Trophoblast cell (in vitro differentiated cells and primary cell): ENCODE results near the gene PAN2.
"Not testable (repeated sequence)": the region's sequence is repeated elsewhere in the genome, so short reads cannot be mapped to it uniquely, and the experiment has no call there.

Experiments
- DNase-seq, 2 donors: peaks; one replicate each; pipeline ENCODE4 v3.0.0-alpha.2; 2016
- H2AFZ ChIP-seq: 2 replicates; pipeline ENCODE4 v1.6.1; 2013; ENCODE audit warnings: low read length, moderate library complexity, mild to moderate bottlenecking; ENCODE audit not compliant: insufficient read depth, poor library complexity
- H2AK5ac ChIP-seq: 2 replicates; pipeline ENCODE4 v1.6.1; 2013; ENCODE audit warnings: mild to moderate bottlenecking, low read length
- H2BK120ac ChIP-seq: 2 replicates; pipeline ENCODE4 v1.6.1; 2013; ENCODE audit warnings: low read length, mild to moderate bottlenecking, moderate library complexity; ENCODE audit not compliant: insufficient read depth, poor library complexity
- H2BK12ac ChIP-seq: 2 replicates; pipeline ENCODE4 v1.6.1; 2013; ENCODE audit warnings: mild to moderate bottlenecking, low read length, moderate library complexity
- H2BK5ac ChIP-seq: 2 replicates; pipeline ENCODE4 v1.6.1; 2013; ENCODE audit warnings: low read length, low read depth, moderate library complexity, mild to moderate bottlenecking; ENCODE audit not compliant: poor library complexity
- H3K14ac ChIP-seq: 2 replicates; pipeline ENCODE4 v1.6.1; 2013; ENCODE audit warnings: mild to moderate bottlenecking, low read length
- H3K18ac ChIP-seq: 2 replicates; pipeline ENCODE4 v1.6.1; 2013; ENCODE audit warnings: mild to moderate bottlenecking, low read length
- H3K23ac ChIP-seq: 2 replicates; pipeline ENCODE4 v1.6.1; 2013; ENCODE audit warnings: low read length
- H3K27ac ChIP-seq: 2 replicates; pipeline ENCODE4 v1.5.1; 2013; ENCODE audit warnings: low read depth, mild to moderate bottlenecking, inconsistent platforms, low read length, moderate library complexity
- H3K27me3 ChIP-seq: 2 replicates; pipeline ENCODE4 v1.6.1; 2013; ENCODE audit warnings: inconsistent platforms, mild to moderate bottlenecking, low read length, moderate library complexity; ENCODE audit not compliant: insufficient read depth
- H3K36me3 ChIP-seq, 2 experiments: 1 replicate in 1 of 2; 2 replicates in 1 of 2; pipeline ENCODE4 v1.6.1; 2013; ENCODE audit warnings: low read length in 2 of 2, mild to moderate bottlenecking in 2 of 2, moderate library complexity in 1 of 2; ENCODE audit not compliant: insufficient read depth in 2 of 2, control insufficient read depth in 1 of 2
- H3K4ac ChIP-seq: 2 replicates; pipeline ENCODE4 v1.6.1; 2013; ENCODE audit warnings: low read depth, mild to moderate bottlenecking, low read length, moderate library complexity
- H3K4me1 ChIP-seq, 2 experiments: 1 replicate in 1 of 2; 2 replicates in 1 of 2; pipeline ENCODE4 v1.6.1; 2013; ENCODE audit warnings: low read length in 2 of 2, mild to moderate bottlenecking in 2 of 2, moderate library complexity in 1 of 2; ENCODE audit not compliant: insufficient read depth in 2 of 2, control insufficient read depth in 1 of 2
- H3K4me2 ChIP-seq: 2 replicates; pipeline ENCODE4 v1.6.1; 2013; ENCODE audit warnings: inconsistent platforms, mild to moderate bottlenecking, low read length, moderate library complexity
- H3K4me3 ChIP-seq: 2 replicates; pipeline ENCODE4 v1.5.1; 2013; ENCODE audit warnings: mild to moderate bottlenecking, low read depth, low read length, inconsistent platforms
- H3K79me1 ChIP-seq: one replicate; pipeline ENCODE4 v1.6.1; 2013; ENCODE audit warnings: low read length
- H3K79me2 ChIP-seq: 2 replicates; pipeline ENCODE4 v1.6.1; 2013; ENCODE audit warnings: low read length, mild to moderate bottlenecking; ENCODE audit not compliant: control insufficient read depth, insufficient read depth, poor library complexity
- H3K9ac ChIP-seq: 2 replicates; pipeline ENCODE4 v1.6.1; 2013; ENCODE audit warnings: mild to moderate bottlenecking, low read length
- H3K9me3 ChIP-seq: 2 replicates; pipeline ENCODE4 v1.6.1; 2013; ENCODE audit warnings: low read depth, mild to moderate bottlenecking, control low read depth, inconsistent platforms, low read length; ENCODE audit not compliant: insufficient read depth
- H4K12ac ChIP-seq: 2 replicates; pipeline ENCODE4 v1.6.1; 2013; ENCODE audit warnings: low read depth, mild to moderate bottlenecking, low read length, moderate library complexity
- H4K8ac ChIP-seq: 2 replicates; pipeline ENCODE4 v1.6.1; 2013; ENCODE audit warnings: low read depth, mild to moderate bottlenecking, low read length, moderate library complexity
- H4K91ac ChIP-seq: one replicate; pipeline ENCODE4 v1.6.1; 2013; ENCODE audit warnings: low read depth, mild to moderate bottlenecking, low read length, moderate library complexity
- WGBS: extraction: QIAGEN DNeasy Blood & Tissue Kit; methylation state at CpG from one replicate; pipeline ENCODE4 v1.1.7; 2013; ENCODE audit warnings: missing lambda C conversion rate; ENCODE audit not compliant: insufficient read length, insufficient coverage; ENCODE audit errors: extremely low coverage; 5-methylcytosine and 5-hydroxymethylcytosine counted together

PAN2 gene

DNA sequence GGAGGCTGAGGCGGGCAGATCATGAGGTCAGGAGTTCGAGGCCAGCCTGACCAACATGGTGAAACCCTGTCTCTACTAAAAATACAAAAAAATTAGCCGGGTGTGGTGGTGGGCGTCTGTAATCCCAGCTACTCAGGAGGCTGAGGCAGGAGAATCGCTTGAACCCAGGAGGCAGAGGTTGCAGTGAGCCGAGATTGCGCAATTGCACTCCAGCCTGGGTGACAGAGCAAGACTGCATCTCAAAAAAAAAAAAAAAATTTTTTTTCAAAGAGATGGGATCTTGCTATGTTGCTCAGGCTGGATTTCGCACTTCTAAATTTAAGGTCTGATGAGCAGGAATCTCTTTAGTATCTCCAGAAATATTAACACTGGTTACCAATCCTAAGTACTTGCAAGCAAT lies 12.2 kb downstream of the PAN2 start:
- not testable (repeated sequence) for H4K91ac ChIP-seq, H3K4me1 ChIP-seq, H3K14ac ChIP-seq, H3K9ac ChIP-seq, H2BK12ac ChIP-seq, H4K12ac ChIP-seq, H2BK120ac ChIP-seq, H3K23ac ChIP-seq, H3K18ac ChIP-seq, H3K9me3 ChIP-seq, H2BK5ac ChIP-seq, H3K4me2 ChIP-seq, H3K27ac ChIP-seq, H3K79me2 ChIP-seq, DNase-seq, H4K8ac ChIP-seq, H3K4ac ChIP-seq, H2AFZ ChIP-seq, H2AK5ac ChIP-seq, H3K4me3 ChIP-seq, H3K36me3 ChIP-seq, H3K27me3 ChIP-seq, H3K79me1 ChIP-seq
- WGBS, result no CpG with 5 or more reads among the region's 8 CpGs

DNA sequence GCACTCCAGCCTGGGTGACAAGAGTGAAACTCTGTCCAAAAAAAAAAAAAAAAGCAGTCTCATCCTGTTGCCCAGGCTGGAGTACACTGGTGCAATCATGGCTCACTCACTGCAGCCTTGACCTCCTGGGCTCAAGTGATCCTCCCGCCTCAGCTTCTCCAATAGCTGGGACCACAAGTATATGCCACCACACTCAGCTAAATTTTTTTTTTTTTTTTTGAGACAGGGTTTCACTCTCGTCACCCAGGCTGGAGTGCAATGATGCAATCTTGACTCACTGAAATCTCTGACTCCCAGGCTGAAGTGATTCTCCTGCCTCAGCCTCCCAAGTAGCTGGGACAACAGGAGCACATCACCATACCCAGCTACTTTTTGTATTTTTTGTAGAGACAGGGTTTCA lies 12.8 kb downstream of the PAN2 start:
- Histone ChIP-seq H3K4me1 (peaks cover 2 to 4% of the 10 kb centered on the region in 2 experiments), H3K79me1 (peaks cover 1% of the 10 kb centered on the region)
- WGBS, result no CpG with 5 or more reads among the region's 2 CpGs

DNA sequence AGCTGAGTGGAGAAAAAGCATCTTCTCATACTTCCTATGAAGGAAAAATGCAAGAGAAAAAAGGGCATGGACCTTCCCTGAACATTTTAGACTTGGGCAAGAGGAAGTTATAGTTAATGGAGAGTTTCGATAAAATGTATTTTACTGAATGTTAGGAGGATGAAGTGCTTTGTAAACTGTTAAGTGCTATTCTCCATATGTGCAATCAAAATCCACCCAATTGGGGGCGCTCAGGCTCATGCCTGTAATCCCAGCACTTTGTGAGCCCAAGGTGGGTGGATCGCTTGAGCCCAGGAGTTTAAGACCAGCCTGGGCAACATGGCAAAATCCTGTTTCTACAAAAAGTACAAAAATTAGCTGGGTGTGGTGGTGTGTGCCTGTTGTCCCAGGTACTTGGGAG lies 16.1 kb downstream of the PAN2 start:
- Histone ChIP-seq H3K4me2 (no peak overlapping the region), H2AFZ (no peak overlapping the region), H3K18ac (no peak overlapping the region), H3K79me2 (peaks cover 12% of the 10 kb centered on the region), H2BK12ac (no peak overlapping the region), H3K23ac (no peak overlapping the region), H3K36me3 (peaks cover 6 to 10% of the 10 kb centered on the region in 2 experiments), H4K12ac (no peak overlapping the region), H2BK120ac (no peak overlapping the region), H3K27me3 (no peaks in the 10 kb centered on the region), H4K91ac (no peak overlapping the region), H3K4ac (no peak overlapping the region), H3K9me3 (no peaks in the 10 kb centered on the region), H3K4me1 (peaks cover 6 to 8% of the 10 kb centered on the region in 2 experiments), H3K79me1 (peaks cover 9% of the 10 kb centered on the region), H3K27ac (no peak overlapping the region), H3K14ac (no peak overlapping the region), H2AK5ac (no peak overlapping the region), H3K4me3 (no peak overlapping the region), H4K8ac (no peak overlapping the region), H3K9ac (no peak overlapping the region), H2BK5ac (no peak overlapping the region)
- no CpG with 5 or more reads among the region's 3 CpGs for WGBS
- no peak for DNase-seq

More for the DNA sequence above, 12.8 kb downstream of the PAN2 start:
- no peaks in the 10 kb centered on the region for H3K9me3 ChIP-seq
- H3K9ac ChIP-seq, result no peak overlapping the region
- peak; percentile 32 to 62 for DNase-seq
- no peaks in the 10 kb centered on the region for H3K79me2 ChIP-seq
- H4K12ac ChIP-seq, result no peak overlapping the region
- H3K27ac ChIP-seq, result no peak overlapping the region
- no peak overlapping the region for H2BK120ac ChIP-seq
- no peak overlapping the region for H4K91ac ChIP-seq
- no peak overlapping the region for H2BK5ac ChIP-seq
- H3K23ac ChIP-seq, result no peak overlapping the region
- no peaks in the 10 kb centered on the region for H3K27me3 ChIP-seq
- H3K36me3 ChIP-seq, result peaks cover 2 to 7% of the 10 kb centered on the region in 2 experiments
- H2AK5ac ChIP-seq, result no peak overlapping the region
- no peak overlapping the region for H4K8ac ChIP-seq
- H3K4ac ChIP-seq, result no peak overlapping the region
- no peak overlapping the region for H3K18ac ChIP-seq
- no peak overlapping the region for H3K4me2 ChIP-seq
- H3K4me3 ChIP-seq, result no peak overlapping the region
- H2AFZ ChIP-seq, result no peak overlapping the region
- no peak overlapping the region for H3K14ac ChIP-seq
- H2BK12ac ChIP-seq, result no peak overlapping the region

DNA sequence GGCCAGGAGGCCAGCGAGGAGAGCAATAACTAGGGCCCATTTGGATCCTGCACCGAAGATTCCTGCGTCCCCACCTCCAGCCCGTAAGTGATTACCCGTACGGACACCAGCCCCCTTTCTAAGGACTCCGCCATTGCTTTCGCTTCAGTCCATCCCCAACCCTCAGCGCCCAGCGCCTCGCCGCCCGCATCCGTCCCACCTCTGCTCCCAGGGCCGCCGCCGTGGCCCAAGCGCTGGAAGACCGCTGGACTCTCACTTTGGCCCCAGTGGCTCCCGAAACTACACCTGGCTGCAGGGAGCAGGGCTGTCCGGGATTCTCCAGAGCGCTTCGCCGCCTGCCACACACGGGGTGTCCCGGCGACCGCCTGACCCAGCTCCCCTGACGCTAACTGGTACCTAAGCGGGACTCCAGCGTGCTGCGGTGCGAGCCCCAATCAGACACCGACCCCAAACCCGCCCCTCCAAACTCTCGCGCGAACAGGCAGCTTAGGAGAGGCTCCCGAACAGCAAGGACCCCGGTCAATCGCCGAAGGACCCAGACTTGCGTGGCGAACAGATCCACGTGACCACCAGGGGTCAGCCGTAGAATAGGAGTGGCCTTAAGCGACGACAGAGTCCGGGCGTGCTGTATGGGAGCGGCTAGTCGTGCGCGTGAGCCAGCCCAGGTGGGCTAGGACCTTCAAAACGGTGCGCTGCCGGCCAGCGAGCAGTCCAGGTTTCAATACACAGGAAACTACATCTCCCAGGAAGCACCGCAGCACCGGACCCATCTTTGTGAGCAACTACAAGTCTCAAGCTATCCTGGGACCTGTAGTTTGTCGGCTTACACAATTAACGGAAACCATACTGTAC lies 18.0 kb downstream of the PAN2 start, which contains the start of gene CNPY2:
Gene CNPY2 (minus strand): TSS at position 367 of the 852 bp plus-strand sequence. CDS start 771 bp downstream, outside the sequence.
- H2BK120ac ChIP-seq, result peak within 1 kb of the TSS; percentile 73
- peak within 1 kb of the TSS; percentile 95 for H3K14ac ChIP-seq
- no peaks in the 10 kb centered on the region for H3K9me3 ChIP-seq
- peak within 1 kb of the TSS; percentile 99 for H3K9ac ChIP-seq
- H3K4me3 ChIP-seq, result peak within 1 kb of the TSS; percentile 97
- peak within 1 kb of the TSS; percentile 11 for H2BK12ac ChIP-seq
- H3K79me2 ChIP-seq, result peaks cover 12% of the 10 kb centered on the region
- H3K4ac ChIP-seq, result peak within 1 kb of the TSS; percentile 84
- peaks cover 11 to 19% of the 10 kb centered on the region in 2 experiments for H3K36me3 ChIP-seq
- H4K8ac ChIP-seq, result peak within 1 kb of the TSS; percentile 94
- peak within 1 kb of the TSS; percentile 91 for H2AK5ac ChIP-seq
- H2AFZ ChIP-seq, result peak within 1 kb of the TSS; percentile 80
- peak within 1 kb of the TSS; percentile 92 for H3K4me2 ChIP-seq
- peak within 1 kb of the TSS; percentile 8 for H3K23ac ChIP-seq
- H3K4me1 ChIP-seq, result peaks cover 6 to 8% of the 10 kb centered on the region in 2 experiments
- peak; percentile 99 for DNase-seq
- H3K79me1 ChIP-seq, result peaks cover 9% of the 10 kb centered on the region
- H4K12ac ChIP-seq, result peak within 1 kb of the TSS; percentile 71
- no peaks in the 10 kb centered on the region for H3K27me3 ChIP-seq
- H3K27ac ChIP-seq, result peak within 1 kb of the TSS; percentile 83
- H2BK5ac ChIP-seq, result peak within 1 kb of the TSS; percentile 75
- no CpG with 5 or more reads among the region's 62 CpGs for WGBS
- peak within 1 kb of the TSS; percentile 87 for H3K18ac ChIP-seq
- H4K91ac ChIP-seq, result peak within 1 kb of the TSS; percentile 80
